ENCODE measurements around the gene GATAD2A.
A peak's percentile ranks its signal among the peaks of the same experiment; 100 is the strongest.

Gene GATAD2A

GRCh38 chr19:19544257-19544953 lies 138.9 kb downstream of the GATAD2A start:
- no peak for DNase-seq (ENCODE audit: low read depth in 1 of 2, low spot score in 1 of 2)

- DNase-seq (ENCODE audit: low read depth in 1 of 2, low spot score in 1 of 2) = no peak
Observed at GRCh38 chr19:19544954-19545591, 139.6 kb downstream of the GATAD2A start.

- DNase-seq (ENCODE audit: low read depth in 1 of 2, low spot score in 1 of 2) = no peak
Observed at GRCh38 chr19:19545707-19546106, 140.2 kb downstream of the GATAD2A start.

GRCh38 chr19:19546751-19547162 lies 141.3 kb downstream of the GATAD2A start:
- no peak for DNase-seq (ENCODE audit: low read depth in 1 of 2, low spot score in 1 of 2)

GRCh38 chr19:19547674-19548336 lies 142.3 kb downstream of the GATAD2A start:
- no peak for DNase-seq (ENCODE audit: low read depth in 1 of 2, low spot score in 1 of 2)

GRCh38 chr19:19548915-19549759 lies 143.7 kb downstream of the GATAD2A start:
- no peak for DNase-seq (ENCODE audit: low read depth in 1 of 2, low spot score in 1 of 2)

GRCh38 chr19:19549804-19550464 lies 144.5 kb downstream of the GATAD2A start:
- no peak for DNase-seq (ENCODE audit: low read depth in 1 of 2, low spot score in 1 of 2)

GRCh38 chr19:19550485-19550929 lies 145.0 kb downstream of the GATAD2A start:
- DNase-seq (ENCODE audit: low read depth in 1 of 2, low spot score in 1 of 2) = no peak

- no peak for DNase-seq (ENCODE audit: low read depth in 1 of 2, low spot score in 1 of 2)
Observed at GRCh38 chr19:19550972-19551852, 145.7 kb downstream of the GATAD2A start.

GRCh38 chr19:19551853-19552192 lies 146.3 kb downstream of the GATAD2A start:
- no peak for DNase-seq (ENCODE audit: low read depth in 1 of 2, low spot score in 1 of 2)

GRCh38 chr19:19552798-19553197 lies 147.3 kb downstream of the GATAD2A start:
- no peak for DNase-seq (ENCODE audit: low read depth in 1 of 2, low spot score in 1 of 2)

- DNase-seq (ENCODE audit: low read depth in 1 of 2, low spot score in 1 of 2) = no peak
Observed at GRCh38 chr19:19553670-19554069, 148.2 kb downstream of the GATAD2A start.

- DNase-seq (ENCODE audit: low read depth in 1 of 2, low spot score in 1 of 2) = peak; percentile 36 to 42
Observed at GRCh38 chr19:19554074-19555023, 148.9 kb downstream of the GATAD2A start.

GRCh38 chr19:19558055-19558454 lies 152.6 kb downstream of the GATAD2A start:
- DNase-seq (ENCODE audit: low read depth in 1 of 2, low spot score in 1 of 2) = no peak

All from activated CD4-positive, alpha-beta T cell treated with anti-CD3 and anti-CD28 coated beads, Interleukin-2, amount 50 U/mL, for 24 hours (primary cell).